Caco-2 (cell line): Measurements from ENCODE around the gene LRRC27. TPM values are rescaled to one million over a fixed set of nuclear protein-coding genes. Genes with fewer than 3 reads are reported as not detected.

Experiments
- BruUV-seq: library from RNA; stranded (reverse); fragments of 400-500 nt; replicated peaks from 2 replicates; lab custom pipeline; 2021; lab: Mats Ljungman, UMichigan
- CTCF ChIA-PET: fragments of 300-600 bp; sonication (Branson Sonifier 250); formaldehyde crosslinking; loops from one replicate; lab custom pipeline; 2022; ENCODE audit warnings: antibody characterized with exemption; lab: Charles Lee
- POLR2A ChIA-PET: fragments of 300-600 bp; sonication (Branson Sonifier 250); formaldehyde crosslinking; loops from one replicate; lab custom pipeline; 2022; ENCODE audit warnings: antibody characterized with exemption; lab: Charles Lee
- DNase-seq, 2 experiments: peaks; one replicate each; pipeline versions ENCODE4 v3.0.0 to v3.0.0-alpha.2; 2020 to 2022
- H3K27me3 ChIP-seq: replicated peaks from 2 replicates; pipeline ENCODE4 v1.6.0; 2011; ENCODE audit warnings: low read length; ENCODE audit not compliant: control insufficient read depth, insufficient read depth
- H3K36me3 ChIP-seq: 2 replicates; pipeline ENCODE4 v1.5.1; 2011; ENCODE audit warnings: low read length; ENCODE audit not compliant: control insufficient read depth, insufficient read depth
- H3K4me1 ChIP-seq: fragments of 250-450 bp; sonication (Bioruptor Pico); 2 replicates; pipeline ENCODE4 v1.5.1; 2020; ENCODE audit warnings: mild to moderate bottlenecking
- H3K4me3 ChIP-seq: 2 replicates; pipeline ENCODE4 v1.5.1; 2011; ENCODE audit warnings: low read depth, mild to moderate bottlenecking, control low read depth, low read length
- H3K9me3 ChIP-seq: fragments of 250-450 bp; sonication (Bioruptor Pico); 2 replicates; pipeline ENCODE4 v1.5.1; 2020; ENCODE audit warnings: mild to moderate bottlenecking, moderate library complexity
- H3K27ac Mint-ChIP-seq: one replicate; pipeline ENCODE4 v1.8.0; 2022; ENCODE audit warnings: mixed read lengths; ENCODE audit not compliant: unreplicated experiment
- H3K27me3 Mint-ChIP-seq: one replicate; pipeline ENCODE4 v1.8.0; 2022; ENCODE audit warnings: mixed read lengths; ENCODE audit not compliant: insufficient read depth, unreplicated experiment
- H3K36me3 Mint-ChIP-seq: one replicate; pipeline ENCODE4 v1.8.0; 2022; ENCODE audit warnings: mild to moderate bottlenecking, mixed read lengths; ENCODE audit not compliant: insufficient read depth, unreplicated experiment
- H3K4me1 Mint-ChIP-seq: one replicate; pipeline ENCODE4 v1.8.0; 2022; ENCODE audit warnings: low read depth, mixed read lengths; ENCODE audit not compliant: unreplicated experiment
- H3K4me3 Mint-ChIP-seq: one replicate; pipeline ENCODE4 v1.8.0; 2022; ENCODE audit warnings: mild to moderate bottlenecking, moderate library complexity, mixed read lengths; ENCODE audit not compliant: unreplicated experiment
- H3K9me3 Mint-ChIP-seq: one replicate; pipeline ENCODE4 v1.8.0; 2022; ENCODE audit warnings: mixed read lengths; ENCODE audit not compliant: unreplicated experiment
- intact Hi-C: fragments of 100-400 bp; cut with micrococcal nuclease; formaldehyde crosslinking; loops from one replicate; pipeline ENCODE4 v1.10.0; 2022; ENCODE audit not compliant: unreplicated experiment
- total RNA-seq: library from RNA; stranded (reverse); gene quantifications from 2 replicates; pipeline ENCODE4 v1.2.3, GENCODE V29; 2022
- TF ChIP-seq, protein P1 (sequence below), 2 experiments: fragments of 200-600 bp in 1 of 2; IDR thresholded peaks; 1 replicate in 1 of 2; 2 replicates in 1 of 2; pipeline versions ENCODE4 v1.5.1 to v1.8.0; 2011 to 2022; ENCODE audit warnings: antibody characterized with exemption in 1 of 2, control low read depth in 1 of 2, inconsistent platforms in 1 of 2, low read depth in 1 of 2, low read length in 1 of 2, mild to moderate bottlenecking in 1 of 2, moderate library complexity in 1 of 2; ENCODE audit not compliant: insufficient read depth in 1 of 2, severe bottlenecking in 1 of 2, unreplicated experiment in 1 of 2

Gene LRRC27
- total RNA-seq, 1 experiment from 2014 or later, result 11.7 TPM

DNA sequence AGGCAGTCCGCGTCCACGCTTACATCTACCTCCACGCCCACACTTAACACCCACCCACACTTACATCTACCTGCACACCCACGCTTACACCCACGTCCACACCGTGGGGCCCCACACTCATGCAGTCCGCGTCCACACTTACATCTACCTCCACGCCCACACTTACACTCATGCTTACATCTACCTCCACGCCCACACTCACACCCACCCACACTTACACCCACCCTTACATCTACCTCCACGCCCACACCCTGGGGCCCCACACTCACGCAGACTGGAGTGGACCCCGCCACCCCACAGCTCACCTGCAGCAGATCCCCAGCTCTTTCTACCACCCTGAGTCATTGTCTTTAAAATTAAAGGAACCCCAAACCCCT lies 32.6 kb downstream of the LRRC27 start:
- Histone ChIP-seq H3K4me1 (no peaks in the 10 kb centered on the region), H3K9me3 (no peaks in the 10 kb centered on the region; the same call in 1 of the 2 replicates), H3K4me3 (no peak overlapping the region), H3K36me3 (no peaks in the 10 kb centered on the region), H3K27me3 (no peaks in the 10 kb centered on the region)
- intact Hi-C loops, result no loop called here
- Mint-ChIP-seq H3K36me3 (no peaks in the 10 kb centered on the region), H3K27me3 (no peaks in the 10 kb centered on the region), H3K9me3 (peaks cover 18% of the 10 kb centered on the region), H3K4me3 (no peak overlapping the region), H3K27ac (peak overlapping the region; percentile 42), H3K4me1 (no peaks in the 10 kb centered on the region)
- ChIA-PET CTCF (no interaction called here), POLR2A (no interaction called here)
- TF ChIP-seq, protein P1, sequence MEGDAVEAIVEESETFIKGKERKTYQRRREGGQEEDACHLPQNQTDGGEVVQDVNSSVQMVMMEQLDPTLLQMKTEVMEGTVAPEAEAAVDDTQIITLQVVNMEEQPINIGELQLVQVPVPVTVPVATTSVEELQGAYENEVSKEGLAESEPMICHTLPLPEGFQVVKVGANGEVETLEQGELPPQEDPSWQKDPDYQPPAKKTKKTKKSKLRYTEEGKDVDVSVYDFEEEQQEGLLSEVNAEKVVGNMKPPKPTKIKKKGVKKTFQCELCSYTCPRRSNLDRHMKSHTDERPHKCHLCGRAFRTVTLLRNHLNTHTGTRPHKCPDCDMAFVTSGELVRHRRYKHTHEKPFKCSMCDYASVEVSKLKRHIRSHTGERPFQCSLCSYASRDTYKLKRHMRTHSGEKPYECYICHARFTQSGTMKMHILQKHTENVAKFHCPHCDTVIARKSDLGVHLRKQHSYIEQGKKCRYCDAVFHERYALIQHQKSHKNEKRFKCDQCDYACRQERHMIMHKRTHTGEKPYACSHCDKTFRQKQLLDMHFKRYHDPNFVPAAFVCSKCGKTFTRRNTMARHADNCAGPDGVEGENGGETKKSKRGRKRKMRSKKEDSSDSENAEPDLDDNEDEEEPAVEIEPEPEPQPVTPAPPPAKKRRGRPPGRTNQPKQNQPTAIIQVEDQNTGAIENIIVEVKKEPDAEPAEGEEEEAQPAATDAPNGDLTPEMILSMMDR (IDR thresholded peaks at IDR 0.05; ENCODE audit: insufficient read depth in 1 of 2, low read depth in 1 of 2, low read length in 1 of 2, severe bottlenecking in 1 of 2, unreplicated experiment in 1 of 2), result no peak
- DNase-seq, result peak in 1 of 2 experiments; percentile 21
- BruUV-seq, result no TSS peak

DNA sequence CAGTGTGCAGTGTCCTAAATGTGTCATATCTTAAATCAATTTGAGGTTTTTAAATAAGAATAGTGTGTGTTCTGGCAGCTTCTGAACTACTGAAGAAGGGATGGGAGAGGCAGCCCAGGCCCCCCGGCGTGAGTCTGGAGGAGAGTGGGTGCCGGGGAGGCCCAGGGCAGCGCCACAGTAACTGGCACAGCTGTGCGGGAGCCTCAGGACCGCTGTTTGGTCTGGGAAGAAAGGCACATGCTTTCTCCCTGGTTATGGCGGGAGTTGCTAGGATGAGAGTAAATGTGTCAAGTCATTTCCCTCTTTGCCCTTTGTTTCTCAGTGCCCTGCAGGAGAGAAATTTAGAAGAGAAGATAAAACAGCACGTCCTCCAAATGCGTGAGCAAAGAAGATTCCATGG lies 33.1 kb downstream of the LRRC27 start:
- no peak for DNase-seq
- Mint-ChIP-seq H3K36me3 (no peaks in the 10 kb centered on the region), H3K4me3 (no peak overlapping the region), H3K9me3 (peaks cover 18% of the 10 kb centered on the region), H3K27ac (peak overlapping the region; percentile 42), H3K4me1 (no peaks in the 10 kb centered on the region), H3K27me3 (no peaks in the 10 kb centered on the region)
- Histone ChIP-seq H3K4me3 (no peak overlapping the region), H3K9me3 (no peaks in the 10 kb centered on the region; the same call in 1 of the 2 replicates), H3K4me1 (no peaks in the 10 kb centered on the region), H3K36me3 (no peaks in the 10 kb centered on the region), H3K27me3 (no peaks in the 10 kb centered on the region)
- intact Hi-C loops, result no loop called here
- BruUV-seq, result no TSS peak
- TF ChIP-seq, protein P1 (IDR thresholded peaks at IDR 0.05; ENCODE audit: insufficient read depth in 1 of 2, low read depth in 1 of 2, low read length in 1 of 2, severe bottlenecking in 1 of 2, unreplicated experiment in 1 of 2), result no peak
- CTCF ChIA-PET, result no interaction called here
- POLR2A ChIA-PET, result no interaction called here

DNA sequence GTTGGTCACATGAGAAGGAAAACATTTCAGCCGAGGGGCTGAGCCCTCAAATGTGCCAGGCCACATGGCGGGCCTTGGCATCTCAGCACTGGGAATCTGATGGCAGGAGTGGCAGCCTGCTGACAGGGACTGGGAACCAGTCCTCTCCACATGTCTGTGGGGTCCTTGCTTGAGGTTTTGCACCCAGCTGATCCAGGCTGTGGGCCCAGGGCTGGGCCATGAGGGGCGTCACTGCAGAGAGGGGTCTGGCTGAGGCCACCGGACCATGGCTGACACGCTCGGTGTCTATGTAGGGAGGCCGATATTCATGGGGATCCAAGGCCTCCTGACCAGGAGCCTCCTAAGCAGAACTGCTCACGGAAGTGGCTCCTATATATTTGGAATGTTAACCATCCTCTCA lies 34.0 kb downstream of the LRRC27 start:
- Histone ChIP-seq H3K4me3 (no peak overlapping the region), H3K36me3 (no peaks in the 10 kb centered on the region), H3K9me3 (no peaks in the 10 kb centered on the region; the same call in 1 of the 2 replicates), H3K4me1 (no peaks in the 10 kb centered on the region), H3K27me3 (no peaks in the 10 kb centered on the region)
- H3K4me3 Mint-ChIP-seq, result no peak overlapping the region
- no peaks in the 10 kb centered on the region for H3K4me1 Mint-ChIP-seq
- H3K9me3 Mint-ChIP-seq, result peaks cover 18% of the 10 kb centered on the region
- no peak overlapping the region for H3K27ac Mint-ChIP-seq
- no peaks in the 10 kb centered on the region for H3K27me3 Mint-ChIP-seq
- TF ChIP-seq, protein P1 (IDR thresholded peaks at IDR 0.05; ENCODE audit: insufficient read depth in 1 of 2, low read depth in 1 of 2, low read length in 1 of 2, severe bottlenecking in 1 of 2, unreplicated experiment in 1 of 2), result no peak
- no peak for DNase-seq
- intact Hi-C loops, result no loop called here
- BruUV-seq, result no TSS peak
- no peaks in the 10 kb centered on the region for H3K36me3 Mint-ChIP-seq
- CTCF ChIA-PET, result no interaction called here
- POLR2A ChIA-PET, result no interaction called here
